ENCODE results near the gene APOBEC3H.

Gene APOBEC3H

GRCh38 chr22:39115977-39116621, 19.1 kb downstream of the APOBEC3H start:
- no peak for DNase-seq (ENCODE audit: low spot score)
- TF ChIP-seq CTCF (IDR thresholded peaks at IDR 0.05; ENCODE audit: extremely low read depth, insufficient read depth, missing control alignments) = no peak
- in situ Hi-C loops (cut with MboI; ENCODE audit: low pct_unique_long_range_greater_than_20kb, low sequenced_read_pairs, unreplicated experiment) = no loop called here

DNA sequence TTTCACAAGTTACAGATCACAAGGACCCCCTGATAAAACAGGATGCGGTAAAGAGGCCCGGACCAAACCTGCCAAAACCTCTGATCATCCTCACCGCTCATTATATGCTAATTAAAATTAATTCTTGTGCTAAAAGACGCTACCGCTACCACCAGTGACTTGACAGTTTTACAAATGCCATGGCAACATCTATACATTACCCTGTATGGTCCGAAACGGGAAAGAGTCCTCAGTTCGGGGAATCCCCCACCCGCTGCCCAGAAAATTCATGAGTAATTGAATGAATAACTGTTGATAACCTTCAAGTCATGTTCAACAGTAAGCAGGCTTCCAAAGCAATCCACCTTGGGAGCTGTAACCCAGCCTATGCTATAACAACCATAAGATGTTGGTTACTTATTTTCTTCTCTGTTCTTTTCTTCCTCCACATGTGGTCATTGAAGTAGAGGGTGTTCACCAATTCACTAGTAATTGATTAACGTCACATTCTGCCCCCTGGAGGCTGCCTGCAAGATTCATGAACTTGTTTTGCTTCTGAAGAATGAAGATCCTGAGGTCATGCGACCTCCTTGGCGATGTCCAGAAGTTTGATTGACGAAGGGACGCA, 20.6 kb downstream of the APOBEC3H start:
- peak; percentile 76 for TF ChIP-seq CTCF (IDR thresholded peaks at IDR 0.05; ENCODE audit: extremely low read depth, insufficient read depth, missing control alignments)
- DNase-seq (ENCODE audit: low spot score) = peak; percentile 78
- in situ Hi-C loops (cut with MboI; ENCODE audit: low pct_unique_long_range_greater_than_20kb, low sequenced_read_pairs, unreplicated experiment) = no loop called here

- in situ Hi-C loops (cut with MboI; ENCODE audit: low pct_unique_long_range_greater_than_20kb, low sequenced_read_pairs, unreplicated experiment) = loop anchor here (10.0 kb wide), 1 partner anchor 116 kb away; no protein-coding TSS in a partner anchor
- no peak for TF ChIP-seq CTCF (IDR thresholded peaks at IDR 0.05; ENCODE audit: extremely low read depth, insufficient read depth, missing control alignments)
- DNase-seq (ENCODE audit: low spot score) = no peak
Measured at GRCh38 chr22:39120983-39121382, 23.9 kb downstream of the APOBEC3H start.

DNA sequence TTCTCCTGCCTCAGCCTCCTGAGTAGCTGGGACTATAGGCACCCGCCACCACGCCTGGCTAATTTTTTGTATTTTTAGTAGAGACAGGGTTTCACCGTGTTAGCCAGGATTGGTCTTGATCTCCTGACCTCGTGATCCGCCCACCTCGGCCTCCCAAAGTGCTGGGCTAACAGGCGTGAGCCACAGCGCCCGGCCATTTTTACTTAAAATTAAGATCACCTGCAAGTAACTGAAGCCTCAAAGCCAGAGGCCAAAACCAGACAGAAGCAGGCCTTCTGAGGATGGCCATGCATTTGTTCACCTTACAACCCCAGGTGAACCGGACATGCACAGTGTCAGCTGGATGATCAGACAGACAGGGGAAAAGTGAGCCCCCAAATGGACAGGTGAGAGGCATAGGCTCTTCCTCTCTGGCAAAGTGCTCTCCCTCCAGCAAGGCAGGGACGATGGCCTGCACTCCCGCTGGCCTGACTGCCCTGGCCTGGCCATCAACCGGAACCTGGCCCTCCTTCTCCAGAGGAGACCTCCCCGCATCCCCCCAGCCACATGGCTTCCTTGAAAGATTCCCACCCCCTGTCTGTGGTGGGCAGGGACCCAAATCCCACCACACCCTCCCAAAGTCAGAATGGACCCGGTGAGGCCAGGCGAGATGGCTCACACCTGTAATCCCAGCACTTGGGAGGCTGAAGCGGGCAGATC, 25.9 kb downstream of the APOBEC3H start:
- TF ChIP-seq CTCF (IDR thresholded peaks at IDR 0.05; ENCODE audit: extremely low read depth, insufficient read depth, missing control alignments) = no peak
- in situ Hi-C loops (cut with MboI; ENCODE audit: low pct_unique_long_range_greater_than_20kb, low sequenced_read_pairs, unreplicated experiment) = loop anchor here (10.0 kb wide), 1 partner anchor 118 kb away; no protein-coding TSS in a partner anchor
- DNase-seq (ENCODE audit: low spot score) = peak; percentile 9

GRCh38 chr22:39123751-39124581, 26.9 kb downstream of the APOBEC3H start:
- peak; percentile 12 for DNase-seq (ENCODE audit: low spot score)
- TF ChIP-seq CTCF (IDR thresholded peaks at IDR 0.05; ENCODE audit: extremely low read depth, insufficient read depth, missing control alignments) = no peak
- in situ Hi-C loops (cut with MboI; ENCODE audit: low pct_unique_long_range_greater_than_20kb, low sequenced_read_pairs, unreplicated experiment) = loop anchor here (10.0 kb wide), 1 partner anchor 119 kb away; no protein-coding TSS in a partner anchor

DNA sequence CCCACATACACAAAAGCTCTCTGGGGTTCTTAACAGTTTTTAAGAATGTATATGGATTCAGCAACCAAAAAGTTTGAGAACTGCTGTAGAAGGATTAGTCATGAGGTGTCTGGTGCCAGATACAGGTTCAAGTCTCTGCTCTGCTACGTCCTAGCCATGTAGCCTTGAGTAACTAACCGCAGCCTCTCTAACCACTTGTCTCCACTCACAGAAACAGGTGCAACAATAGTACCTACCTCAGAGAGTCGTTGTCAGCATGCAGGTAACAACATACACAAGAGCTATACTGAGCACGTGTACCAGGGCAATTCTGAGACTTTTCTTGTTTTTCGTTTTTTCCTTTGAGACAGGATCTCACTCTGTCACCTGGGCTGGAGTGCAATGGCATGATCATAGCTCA, 28.6 kb downstream of the APOBEC3H start:
- no peak for TF ChIP-seq CTCF (IDR thresholded peaks at IDR 0.05; ENCODE audit: extremely low read depth, insufficient read depth, missing control alignments)
- no peak for DNase-seq (ENCODE audit: low spot score)
- in situ Hi-C loops (cut with MboI; ENCODE audit: low pct_unique_long_range_greater_than_20kb, low sequenced_read_pairs, unreplicated experiment) = loop anchor here (10.0 kb wide), 1 partner anchor 121 kb away; no protein-coding TSS in a partner anchor

Data from GM13977 (cell line).